ENCODE results near the gene ME3. TPM values are rescaled to one million over a fixed set of nuclear protein-coding genes. Genes with fewer than 3 reads are reported as not detected.

Gene ME3
- polyA plus RNA-seq, 12 donors = 5.7 to 15.6 (median 8.1) TPM; not detected in 1

DNA sequence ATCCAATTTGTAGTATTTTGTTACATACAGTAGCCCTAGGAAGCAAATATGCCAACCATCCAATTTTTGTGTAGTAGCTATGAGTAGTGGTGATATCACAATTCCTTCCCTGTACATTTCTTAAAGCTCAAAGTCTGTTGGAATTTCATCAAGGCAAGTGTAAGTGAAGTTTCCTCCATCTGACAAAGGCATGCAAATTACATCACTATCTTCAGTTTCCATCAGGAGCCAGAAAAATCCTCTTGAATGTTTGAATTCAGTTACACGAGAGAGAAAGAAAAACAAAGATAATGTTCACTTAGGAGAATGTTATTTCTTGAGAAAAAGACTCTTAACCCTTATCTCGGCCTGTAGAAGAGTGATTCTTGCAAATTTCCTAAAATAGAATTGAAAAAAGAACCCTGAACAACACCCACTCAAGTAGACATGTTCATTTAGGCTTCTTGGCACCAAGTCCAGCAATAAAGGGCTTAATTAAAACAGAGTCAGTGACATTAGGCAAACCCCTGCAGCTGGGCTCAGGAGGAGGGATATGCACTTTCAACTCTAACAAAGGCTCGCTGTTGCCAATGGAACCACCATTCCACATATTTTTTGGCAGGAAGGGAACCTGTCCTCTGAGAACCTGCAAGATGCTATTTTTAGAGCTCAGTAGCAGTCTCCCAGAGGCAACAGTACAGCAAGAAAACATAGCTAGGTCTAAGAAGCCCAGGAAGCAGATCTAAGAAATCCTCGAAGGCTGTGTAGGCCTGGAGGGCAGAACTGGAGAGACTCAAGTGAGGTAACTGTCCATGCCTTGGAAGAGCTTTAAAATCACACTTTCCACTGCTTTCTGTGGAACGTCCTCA, 153.1 kb downstream of the ME3 start:
- peak; percentile 59 for DNase-seq

GRCh38 chr11:86518211-86518610, 154.2 kb downstream of the ME3 start:
- no peak for DNase-seq

GRCh38 chr11:86517557-86517956, 154.9 kb downstream of the ME3 start:
- DNase-seq = no peak

DNA sequence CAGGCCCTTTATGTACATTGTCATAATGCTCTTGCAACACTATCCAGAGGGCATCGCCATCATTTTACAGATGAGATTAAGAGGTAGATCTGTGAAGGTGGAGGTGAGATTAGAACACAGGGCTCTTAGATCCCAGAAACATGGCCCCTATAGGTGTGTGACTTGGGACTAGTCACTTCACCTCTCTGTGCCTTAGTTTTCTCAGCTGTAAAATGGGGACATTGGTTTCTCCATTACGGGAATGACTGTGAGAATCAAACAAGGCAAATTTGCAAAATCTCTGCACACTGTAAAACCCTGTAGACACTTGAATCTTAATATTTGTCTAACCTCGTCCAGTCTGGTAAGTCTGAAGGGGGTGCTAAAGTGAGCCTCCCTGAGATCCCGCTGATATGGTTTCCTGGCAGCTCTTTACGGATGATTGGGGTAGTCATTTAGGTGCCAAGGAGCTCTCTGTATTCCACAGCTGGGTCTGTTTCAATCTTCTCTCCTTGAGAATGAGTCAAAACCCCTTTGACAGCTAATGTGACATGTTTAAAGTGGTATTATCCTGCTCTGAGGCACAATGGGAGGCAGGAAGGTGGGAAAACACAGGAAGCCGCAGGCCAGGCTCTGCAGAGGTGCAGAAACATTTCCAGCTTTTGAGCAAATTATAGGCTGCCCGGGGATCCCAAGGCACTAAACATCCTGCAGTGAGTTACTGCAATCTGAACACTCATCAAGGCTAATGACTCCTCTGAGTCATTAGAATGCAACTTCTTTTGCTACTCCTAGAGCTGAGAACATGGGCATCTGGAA, 156.9 kb downstream of the ME3 start:
- no peak for DNase-seq

- DNase-seq = no peak
These were observed 158.0 kb downstream of the ME3 start for GRCh38 chr11:86514453-86514852.

DNA sequence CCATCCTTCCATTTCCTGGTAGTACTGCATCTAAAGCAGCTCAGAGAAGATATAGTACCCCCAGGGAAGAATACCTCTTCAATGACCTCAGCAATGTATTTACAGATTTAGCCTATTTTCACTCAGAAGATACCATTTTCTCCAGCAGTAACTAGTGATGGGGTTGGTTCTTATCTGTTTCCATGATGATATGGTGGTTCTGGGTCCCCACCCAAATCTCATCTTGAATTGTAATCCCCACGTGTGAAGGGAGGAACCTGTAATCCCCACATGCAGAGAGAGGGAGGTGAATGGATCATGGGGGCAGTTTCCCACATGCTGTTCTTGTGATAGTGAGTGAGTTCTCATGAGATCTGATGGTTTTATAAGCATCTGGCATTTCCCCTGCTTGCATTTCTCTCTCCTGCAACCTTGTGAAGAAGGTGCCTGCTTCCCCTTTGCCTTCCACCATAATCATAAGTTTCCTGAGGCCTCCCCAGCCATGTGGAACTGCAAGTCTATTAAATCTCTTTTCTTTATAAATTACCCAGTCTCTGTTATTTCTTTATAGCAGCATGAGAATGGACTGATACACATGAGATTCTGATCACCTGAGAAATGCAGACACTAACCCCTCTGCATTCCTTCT, 158.6 kb downstream of the ME3 start:
- DNase-seq = no peak

DNA sequence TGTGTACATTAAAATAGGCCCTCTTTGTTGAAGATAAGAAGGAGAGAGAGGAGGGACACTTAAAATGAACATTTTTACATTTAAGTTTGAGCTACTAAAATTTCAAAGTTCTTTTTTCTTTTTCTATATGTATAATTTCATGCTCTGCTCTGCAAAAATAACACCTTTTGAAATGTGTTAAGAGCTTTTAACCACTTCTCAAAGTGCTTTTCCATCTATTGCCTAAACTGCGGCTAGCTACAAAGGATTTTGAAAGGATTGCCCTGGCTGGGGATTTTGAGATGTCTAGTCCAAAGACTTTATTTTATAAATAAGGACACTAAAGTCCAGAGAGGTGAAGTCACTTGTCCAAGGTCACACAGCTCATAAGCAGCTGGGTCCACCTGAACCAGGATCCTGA, 159.3 kb downstream of the ME3 start:
- DNase-seq = no peak

DNA sequence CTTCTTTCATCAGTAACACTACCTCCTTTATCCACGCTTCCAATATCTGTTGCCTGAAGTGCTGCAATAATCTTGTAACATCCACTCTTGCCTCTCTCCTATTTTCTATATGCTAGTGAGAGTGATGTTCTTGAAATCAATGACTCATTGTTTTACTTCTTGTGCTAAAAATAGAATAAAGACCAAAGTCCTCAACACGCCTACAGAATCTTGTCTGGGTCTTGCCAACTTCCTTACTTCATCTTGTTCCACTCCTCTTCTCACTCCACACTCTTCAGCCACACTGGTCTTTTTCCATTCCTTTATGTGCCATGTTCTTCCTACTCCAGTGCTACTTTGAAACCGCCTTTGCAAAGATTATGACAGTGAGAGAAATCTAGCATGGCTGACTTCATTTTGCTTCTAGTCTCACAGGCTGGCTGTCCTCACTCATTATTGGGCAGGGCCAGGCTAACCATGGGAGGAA, 161.3 kb downstream of the ME3 start:
- DNase-seq = no peak

DNA sequence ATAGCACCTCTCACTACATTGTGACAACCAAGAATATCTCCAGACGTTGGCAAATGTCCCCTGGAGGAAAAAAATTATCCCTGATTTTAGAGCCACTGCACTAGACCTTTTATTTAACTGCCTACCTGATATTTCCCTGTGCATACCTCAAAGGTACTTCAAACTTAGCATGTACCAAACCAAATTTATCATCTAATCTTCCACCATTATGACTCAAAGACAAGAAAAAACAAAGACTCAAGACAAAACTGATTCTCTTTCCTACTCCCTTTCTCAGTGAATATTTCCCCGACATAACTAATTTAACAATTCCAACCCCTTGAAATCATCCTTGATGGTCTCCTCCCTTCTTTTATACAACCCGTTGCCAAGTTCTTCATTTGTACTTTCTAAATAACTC, 161.7 kb downstream of the ME3 start:
- DNase-seq = no peak

GRCh38 chr11:86510097-86510496, 162.3 kb downstream of the ME3 start:
- DNase-seq = no peak

GRCh38 chr11:86509588-86509974, 162.8 kb downstream of the ME3 start:
- no peak for DNase-seq

DNA sequence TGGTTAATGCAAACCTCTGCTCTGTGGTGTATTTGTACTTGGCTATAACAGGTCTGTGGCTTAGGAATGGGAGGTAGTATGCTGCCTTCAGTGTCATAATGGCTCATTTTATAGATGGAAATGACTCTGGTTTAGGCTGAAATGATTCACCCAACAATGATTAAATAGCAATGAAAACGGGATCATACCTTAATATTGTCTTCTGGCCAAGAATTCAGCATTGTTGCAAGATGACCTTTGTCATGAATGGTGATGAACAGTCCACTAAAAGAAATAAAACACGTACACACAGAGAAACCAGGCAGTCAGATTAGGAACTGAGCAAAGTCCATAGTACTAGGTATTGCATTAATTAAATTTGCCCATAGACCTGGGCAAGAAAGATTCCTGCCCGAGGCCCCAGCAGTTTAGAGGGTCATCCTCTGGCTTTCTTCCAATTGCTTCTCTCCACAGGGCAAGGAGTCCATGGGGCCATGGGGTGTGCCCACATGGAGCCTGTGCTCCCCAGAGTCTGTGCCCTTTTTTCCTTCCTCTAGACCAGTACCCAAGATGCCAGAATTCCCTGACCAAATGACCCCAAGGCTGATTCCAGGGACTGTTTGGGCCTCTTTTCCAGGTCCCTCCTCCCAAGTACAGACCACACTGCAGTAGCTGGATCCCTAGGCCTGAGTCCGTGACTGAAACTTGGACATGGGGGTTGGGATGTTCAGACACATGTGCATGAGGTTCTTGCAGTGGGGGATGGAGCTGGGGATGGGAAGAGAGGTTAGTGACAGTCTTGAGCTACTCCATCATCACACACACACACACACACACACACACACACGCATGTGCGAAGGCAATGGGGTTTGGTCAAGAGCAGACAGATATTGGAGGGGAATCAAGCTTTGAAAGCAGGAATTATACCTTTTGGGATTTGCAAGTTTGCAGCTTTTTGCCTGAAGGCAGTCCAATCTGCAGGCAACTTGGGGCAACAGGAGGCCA, 163.5 kb downstream of the ME3 start:
- DNase-seq = peak; percentile 76

- no peak for DNase-seq
These were observed 165.1 kb downstream of the ME3 start for GRCh38 chr11:86507249-86507845.

GRCh38 chr11:86506235-86506634, 166.2 kb downstream of the ME3 start:
- no peak for DNase-seq

- no peak for DNase-seq
These were observed 169.3 kb downstream of the ME3 start for GRCh38 chr11:86503131-86503530.

GRCh38 chr11:86502137-86502642, 170.2 kb downstream of the ME3 start:
- no peak for DNase-seq

GRCh38 chr11:86500500-86501140, 171.8 kb downstream of the ME3 start:
- no peak for DNase-seq

DNA sequence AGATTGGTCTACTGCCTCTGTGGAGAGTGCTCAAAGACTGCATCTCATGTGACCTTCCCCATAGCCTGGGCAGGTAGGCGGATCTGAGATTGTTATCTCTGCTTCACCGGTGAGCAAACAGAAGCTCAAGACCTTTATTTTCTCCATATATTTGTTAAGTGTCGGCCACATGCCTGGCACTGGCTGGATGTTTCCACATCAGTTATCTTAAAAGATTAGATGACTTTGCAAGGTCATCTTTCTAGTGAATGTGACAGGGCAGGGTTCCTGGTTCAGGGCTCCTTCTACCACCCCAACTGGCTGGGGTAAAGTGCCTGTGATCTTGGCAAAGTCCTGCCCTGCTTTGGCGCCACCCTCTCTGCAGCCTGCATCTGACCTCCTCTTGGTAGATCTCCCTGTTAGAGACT, 172.7 kb downstream of the ME3 start:
- no peak for DNase-seq

DNA sequence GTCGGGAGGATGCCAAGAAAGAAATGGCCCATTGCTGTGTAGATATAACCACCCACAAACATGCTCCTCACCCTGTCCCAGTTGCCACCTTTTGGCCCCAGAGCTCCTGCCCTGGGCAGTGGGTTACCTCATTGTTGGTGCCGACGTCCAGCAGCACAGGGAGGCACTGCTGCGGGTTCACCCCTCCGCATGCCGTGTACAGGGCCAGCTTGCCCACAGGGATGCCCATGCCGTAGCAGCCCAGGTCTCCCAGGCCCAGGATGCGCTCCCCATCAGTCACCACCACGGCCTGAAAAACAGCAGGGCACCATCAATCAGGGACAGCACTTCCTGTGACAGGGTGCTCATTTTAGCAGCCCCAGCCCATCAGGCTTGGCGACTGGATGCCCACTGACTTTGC, 174.6 kb downstream of the ME3 start:
- no peak for DNase-seq

GRCh38 chr11:86497310-86497709, 175.1 kb downstream of the ME3 start:
- no peak for DNase-seq

Measured in muscle of arm (tissue), 12 donors.